GM12865 (cell line): ENCODE results near the gene CBX8.

Source experiments
- DNase-seq: peaks from one replicate; pipeline ENCODE4 v3.0.0; 2010; ENCODE audit warnings: low read depth
- H3K4me3 ChIP-seq: 2 replicates; pipeline ENCODE4 v1.5.1; 2011; ENCODE audit warnings: mild to moderate bottlenecking, low read depth, low read length, control low read depth
- TF ChIP-seq, protein P1 (sequence below): IDR thresholded peaks from 2 replicates; pipeline ENCODE4 v1.5.1; 2011; ENCODE audit warnings: low read length, control low read depth, low read depth, inconsistent platforms; ENCODE audit not compliant: insufficient read depth; ENCODE audit errors: missing control alignments

Gene CBX8

DNA sequence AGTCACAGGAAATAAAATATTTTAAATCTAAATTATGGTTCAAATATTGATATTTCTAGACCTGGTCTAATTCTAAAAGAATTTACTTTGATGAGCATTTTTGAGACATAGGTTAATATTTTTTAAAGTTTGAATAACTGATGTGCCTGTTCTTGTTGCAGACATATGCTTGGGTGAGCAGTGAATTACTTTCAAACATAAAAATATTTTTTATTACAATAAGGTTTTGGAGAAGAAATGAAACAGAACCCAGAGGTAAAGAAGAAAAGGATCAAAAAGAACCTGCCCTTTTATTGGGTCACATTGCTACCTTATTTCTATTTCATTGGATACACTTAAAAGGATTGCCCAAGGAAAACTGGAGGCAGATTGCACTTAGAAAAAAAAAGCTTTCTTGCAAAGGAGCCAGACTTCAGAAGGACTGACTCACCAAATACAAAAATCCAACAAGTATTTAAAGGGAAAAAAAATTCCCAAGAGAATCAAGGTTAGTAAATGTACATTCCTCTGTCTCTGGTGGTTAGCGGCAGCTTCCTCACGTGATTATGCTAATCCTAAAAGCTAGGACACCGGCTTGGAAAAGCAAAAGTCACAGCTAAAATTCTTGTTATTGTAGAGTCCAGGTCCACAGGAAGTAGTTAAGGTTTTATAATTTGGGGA, 47.6 kb downstream of the CBX8 start:
- no peak for DNase-seq
- H3K4me3 ChIP-seq = no peak overlapping the region
- TF ChIP-seq, protein P1, sequence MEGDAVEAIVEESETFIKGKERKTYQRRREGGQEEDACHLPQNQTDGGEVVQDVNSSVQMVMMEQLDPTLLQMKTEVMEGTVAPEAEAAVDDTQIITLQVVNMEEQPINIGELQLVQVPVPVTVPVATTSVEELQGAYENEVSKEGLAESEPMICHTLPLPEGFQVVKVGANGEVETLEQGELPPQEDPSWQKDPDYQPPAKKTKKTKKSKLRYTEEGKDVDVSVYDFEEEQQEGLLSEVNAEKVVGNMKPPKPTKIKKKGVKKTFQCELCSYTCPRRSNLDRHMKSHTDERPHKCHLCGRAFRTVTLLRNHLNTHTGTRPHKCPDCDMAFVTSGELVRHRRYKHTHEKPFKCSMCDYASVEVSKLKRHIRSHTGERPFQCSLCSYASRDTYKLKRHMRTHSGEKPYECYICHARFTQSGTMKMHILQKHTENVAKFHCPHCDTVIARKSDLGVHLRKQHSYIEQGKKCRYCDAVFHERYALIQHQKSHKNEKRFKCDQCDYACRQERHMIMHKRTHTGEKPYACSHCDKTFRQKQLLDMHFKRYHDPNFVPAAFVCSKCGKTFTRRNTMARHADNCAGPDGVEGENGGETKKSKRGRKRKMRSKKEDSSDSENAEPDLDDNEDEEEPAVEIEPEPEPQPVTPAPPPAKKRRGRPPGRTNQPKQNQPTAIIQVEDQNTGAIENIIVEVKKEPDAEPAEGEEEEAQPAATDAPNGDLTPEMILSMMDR = no peak

DNA sequence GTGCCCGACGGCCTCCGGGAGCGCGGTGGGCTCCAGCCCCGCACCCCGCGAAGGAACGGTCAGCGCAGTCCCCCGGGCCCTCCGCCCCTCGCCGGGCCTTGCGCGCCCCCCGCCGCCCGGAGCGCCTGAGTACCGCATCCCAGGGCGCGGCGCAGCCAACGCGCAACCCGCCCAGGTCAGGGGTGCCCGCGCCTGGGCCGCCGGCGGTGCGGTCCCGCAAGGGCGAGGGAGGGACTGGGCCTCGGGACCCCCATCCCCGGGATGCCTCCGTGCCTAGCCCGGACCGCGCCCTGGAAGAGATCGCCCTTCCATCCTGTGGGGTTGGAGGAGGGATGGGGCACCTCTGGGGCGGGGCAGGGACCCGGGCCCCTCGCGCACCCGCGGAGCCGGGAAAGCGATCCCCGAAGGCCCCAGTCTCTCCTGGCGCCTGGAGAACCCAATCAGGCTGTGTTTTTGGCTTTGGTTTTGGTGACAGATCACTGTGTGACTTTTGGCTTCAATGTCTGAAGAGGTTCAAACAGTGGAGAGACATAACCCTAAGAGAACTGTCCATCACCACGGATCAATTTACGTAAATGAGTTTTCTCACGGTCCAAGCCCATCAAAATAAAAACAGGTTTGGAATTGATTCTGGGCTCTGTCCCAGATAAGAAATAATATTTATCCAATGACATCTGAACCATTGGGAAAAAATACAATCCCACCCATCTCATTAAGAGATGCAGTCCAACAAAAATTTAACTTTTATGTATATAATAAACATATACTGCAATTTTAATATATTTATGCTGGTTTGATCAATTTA, 48.4 kb downstream of the CBX8 start:
- no peak for DNase-seq

DNA sequence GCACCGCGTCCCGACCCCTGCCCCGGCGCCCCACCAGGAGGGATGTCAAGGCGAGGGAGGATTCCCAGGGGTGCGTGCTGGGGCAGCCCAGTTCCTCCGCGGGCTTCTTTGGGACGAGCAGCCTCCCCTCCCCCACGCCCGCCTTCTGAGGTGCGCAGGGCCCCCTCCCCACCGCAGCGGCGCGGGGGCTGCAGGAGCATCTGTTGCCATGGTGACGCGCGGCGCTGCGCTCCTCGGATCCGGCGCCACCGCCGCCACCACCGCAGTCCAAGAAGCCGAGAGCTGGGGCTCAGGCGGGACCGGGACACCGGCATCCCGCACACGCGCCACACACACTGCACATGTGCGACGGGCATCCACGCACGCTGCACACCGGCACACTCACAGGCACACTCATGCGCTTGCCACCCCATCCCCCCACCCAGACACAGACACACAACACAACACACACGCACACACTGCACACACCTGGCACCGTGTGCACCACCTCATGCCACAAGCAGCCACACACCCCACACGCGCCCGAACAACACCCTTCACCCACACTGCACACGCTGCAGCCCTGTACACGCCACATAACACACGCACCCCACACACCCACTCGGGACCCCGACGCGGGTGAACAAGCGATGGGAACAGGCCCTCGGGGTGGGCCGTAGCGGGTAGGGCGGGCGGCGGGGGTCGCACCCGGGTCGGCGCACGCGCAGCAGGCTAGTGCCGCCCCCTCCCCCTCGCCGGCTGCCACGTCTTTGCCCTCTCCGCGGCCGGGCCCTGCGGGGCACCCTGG, 49.2 kb downstream of the CBX8 start:
- no peak overlapping the region for H3K4me3 ChIP-seq
- TF ChIP-seq, protein P1 = no peak
- no peak for DNase-seq

More for the DNA sequence above, 48.4 kb downstream of the CBX8 start:
- no peak overlapping the region for H3K4me3 ChIP-seq
- TF ChIP-seq, protein P1 = no peak

DNA sequence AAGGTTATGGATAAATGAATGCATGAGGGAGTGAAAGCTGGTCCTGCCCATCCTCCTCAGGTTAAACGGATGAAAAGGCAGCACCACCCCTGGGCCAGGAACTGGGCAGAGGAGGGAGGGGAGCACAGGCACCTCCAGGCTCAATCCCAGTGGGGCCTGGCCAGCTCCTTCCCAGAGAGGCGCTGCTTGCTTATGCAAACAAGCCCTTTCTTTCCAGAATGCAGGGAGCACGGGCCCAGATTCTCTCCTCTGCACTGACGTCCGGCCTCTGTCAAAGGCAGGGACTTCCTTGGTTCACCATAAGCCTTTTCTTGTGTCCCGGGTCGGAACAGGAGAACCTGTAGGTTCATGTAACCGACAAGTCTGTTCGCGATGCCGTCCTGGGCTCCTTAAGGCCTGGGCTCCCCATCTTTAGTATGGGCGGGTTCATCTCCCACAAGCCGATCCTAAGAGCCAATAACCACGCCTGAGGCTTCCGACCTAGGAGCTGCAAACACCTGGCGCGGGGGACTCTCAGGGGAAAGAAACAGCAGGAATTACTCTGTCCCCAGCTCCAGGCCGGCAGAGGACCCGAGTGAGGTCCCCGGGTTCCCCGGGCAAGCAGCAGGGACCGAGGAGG, 49.9 kb downstream of the CBX8 start:
- no peak overlapping the region for H3K4me3 ChIP-seq

DNA sequence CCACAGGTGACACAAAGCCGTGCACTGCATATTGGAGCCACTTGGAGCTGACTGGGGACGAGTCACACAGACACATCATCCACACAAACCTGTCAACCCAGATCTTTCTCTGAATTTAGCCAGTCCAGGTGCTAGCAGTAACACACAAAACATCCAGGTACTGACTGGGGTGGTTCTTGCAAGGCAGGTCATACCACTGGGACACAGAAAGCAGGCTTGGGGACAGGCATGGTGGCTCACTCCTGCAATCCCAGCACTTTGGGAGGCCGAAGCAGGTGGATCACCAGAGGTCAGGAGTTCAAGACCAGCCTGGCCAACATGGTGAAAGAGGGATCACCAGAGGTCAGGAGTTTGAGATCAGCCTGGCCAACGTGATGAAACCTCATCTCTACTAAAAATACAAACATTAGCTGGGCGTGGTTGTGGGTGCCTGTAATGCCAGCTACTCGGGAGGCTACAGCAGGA, 51.2 kb downstream of the CBX8 start:
- DNase-seq = no peak
- TF ChIP-seq, protein P1 = no peak
- no peak overlapping the region for H3K4me3 ChIP-seq

More for the DNA sequence above, 49.9 kb downstream of the CBX8 start:
- TF ChIP-seq, protein P1 = no peak
- no peak for DNase-seq

DNA sequence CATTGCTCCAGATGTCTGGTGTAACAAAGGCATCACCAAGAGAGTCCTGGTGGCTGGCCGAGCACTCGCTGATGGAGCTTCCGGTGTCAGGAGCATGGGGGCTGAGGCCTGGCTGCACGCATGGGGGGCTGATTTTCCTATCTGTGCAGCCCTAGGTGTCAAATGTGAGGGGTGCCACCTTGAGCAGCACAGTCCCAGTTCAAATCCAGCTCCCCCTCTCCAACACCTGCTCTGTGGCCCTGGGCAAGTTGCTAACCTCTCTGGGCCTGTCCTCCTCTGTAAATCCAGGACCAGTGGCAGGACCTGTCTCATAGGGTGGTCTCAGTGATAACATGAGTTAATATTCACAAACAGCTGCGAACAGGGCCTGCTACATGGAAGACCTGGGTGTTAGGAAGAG, 53.3 kb downstream of the CBX8 start:
- no peak overlapping the region for H3K4me3 ChIP-seq
- TF ChIP-seq, protein P1 = no peak
- no peak for DNase-seq
